HAP-1 (cell line): ENCODE results near the gene TMEM62.

ENCODE experiments used
- DNase-seq, 2 experiments: peaks; one replicate each; pipeline ENCODE4 v3.0.0-alpha.2; 2016 to 2020; ENCODE audit warnings: low spot score in 2 of 2
- H3K27me3 ChIP-seq: fragments of 250-450 bp; sonication (Bioruptor Pico); 2 replicates; pipeline ENCODE4 v1.5.1; 2020; ENCODE audit warnings: low read depth, mild to moderate bottlenecking, moderate library complexity
- H3K36me3 ChIP-seq: fragments of 250-450 bp; sonication (Bioruptor Pico); replicated peaks from 2 replicates; pipeline ENCODE4 v1.5.1; 2020; ENCODE audit warnings: mild to moderate bottlenecking
- H3K4me1 ChIP-seq: fragments of 250-450 bp; sonication (Bioruptor Pico); 2 replicates; pipeline ENCODE4 v1.5.1; 2020; ENCODE audit warnings: mild to moderate bottlenecking
- H3K4me3 ChIP-seq: fragments of 250-450 bp; sonication (Bioruptor Pico); 2 replicates; pipeline ENCODE4 v1.5.1; 2020; ENCODE audit warnings: mild to moderate bottlenecking, moderate library complexity
- H3K9me3 ChIP-seq: fragments of 250-450 bp; sonication (Bioruptor Pico); 2 replicates; pipeline ENCODE4 v1.5.1; 2020; ENCODE audit warnings: mild to moderate bottlenecking, moderate library complexity
- in situ Hi-C: fragments of 300-500 bp; cut with MboI; formaldehyde crosslinking; loops from 3 replicates; pipeline ENCODE4 v1.14.3; 2020; ENCODE audit warnings: low sequenced_read_pairs, inconsistent platforms, mixed read lengths

Gene TMEM62

DNA sequence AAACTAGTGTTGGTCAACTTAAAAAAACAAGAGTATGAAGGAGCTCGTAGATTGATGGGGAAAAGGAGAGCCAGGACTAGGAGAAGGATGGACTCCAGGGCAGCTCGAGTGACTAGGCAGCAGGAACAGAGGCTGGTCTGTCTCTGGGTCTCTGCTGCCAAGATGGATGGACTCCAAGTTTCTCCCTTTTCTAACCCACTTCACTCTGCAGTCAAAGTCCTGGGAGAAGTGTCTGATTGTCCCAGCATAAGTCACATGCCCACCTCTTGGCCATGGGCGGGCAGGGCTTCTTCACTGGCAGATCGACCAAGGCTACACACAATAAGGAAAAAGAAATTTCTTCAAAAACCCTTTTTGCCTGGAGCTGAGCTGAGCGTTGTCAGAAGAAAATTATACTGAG lies 96.6 kb downstream of the TMEM62 start:
- Histone ChIP-seq H3K9me3 (no peaks in the 10 kb centered on the region), H3K36me3 (no peaks in the 10 kb centered on the region), H3K4me3 (no peak overlapping the region), H3K4me1 (no peaks in the 10 kb centered on the region), H3K27me3 (no peaks in the 10 kb centered on the region)
- in situ Hi-C loops: no loop called here
- no peak for DNase-seq

DNA sequence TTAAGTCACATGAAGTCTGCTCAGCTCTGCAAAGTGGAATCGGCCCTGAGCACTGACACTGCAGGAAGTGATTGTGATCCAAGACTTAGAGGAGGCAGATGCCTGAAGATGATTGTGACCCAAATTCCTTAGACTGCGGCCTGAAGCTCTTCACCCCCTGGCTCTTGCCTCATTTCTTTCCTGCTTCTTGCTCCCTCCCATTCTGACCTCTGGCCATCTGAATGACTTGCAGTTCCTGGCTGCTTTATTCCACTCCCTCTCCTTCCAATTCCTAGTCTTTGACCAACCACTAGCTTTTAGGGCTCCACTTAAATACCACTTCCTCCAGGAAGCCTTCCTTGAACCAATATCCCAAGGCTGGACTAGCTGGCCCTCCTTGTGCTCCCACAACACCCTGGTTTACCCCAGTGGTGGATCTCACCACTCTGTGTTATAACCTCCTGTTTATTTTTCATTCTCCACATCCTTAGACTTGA lies 97.3 kb downstream of the TMEM62 start:
- no peak for DNase-seq
- Histone ChIP-seq H3K36me3 (no peaks in the 10 kb centered on the region), H3K9me3 (no peaks in the 10 kb centered on the region), H3K4me1 (no peaks in the 10 kb centered on the region), H3K27me3 (no peaks in the 10 kb centered on the region), H3K4me3 (no peak overlapping the region)
- in situ Hi-C loops: no loop called here

GRCh38 chr15:43232289-43232874 lies 99.0 kb downstream of the TMEM62 start:
- Histone ChIP-seq H3K4me1 (no peaks in the 10 kb centered on the region), H3K4me3 (no peak overlapping the region), H3K9me3 (no peaks in the 10 kb centered on the region), H3K36me3 (no peaks in the 10 kb centered on the region), H3K27me3 (no peaks in the 10 kb centered on the region)
- in situ Hi-C loops: no loop called here
- no peak for DNase-seq
